ENCODE data around the gene AADACL4.
"Not testable (repeated sequence)": the region's sequence is repeated elsewhere in the genome, so short reads cannot be mapped to it uniquely, and the experiment has no call there.

AADACL4 gene

GRCh38 chr1:12661606-12662219, 17.8 kb downstream of the AADACL4 start:
- no peak for DNase-seq

- no peak for DNase-seq
These were observed 18.7 kb downstream of the AADACL4 start for GRCh38 chr1:12662556-12662955.

GRCh38 chr1:12665511-12665910, 21.6 kb downstream of the AADACL4 start:
- no peak for DNase-seq

GRCh38 chr1:12666141-12666735, 22.4 kb downstream of the AADACL4 start:
- no peak for DNase-seq

- no peak for DNase-seq
These were observed 25.7 kb downstream of the AADACL4 start for GRCh38 chr1:12669529-12670068.

GRCh38 chr1:12674358-12674757, 30.5 kb downstream of the AADACL4 start:
- DNase-seq, result no peak

- DNase-seq, result not testable (repeated sequence)
These were observed 32.2 kb downstream of the AADACL4 start for GRCh38 chr1:12676122-12676521.

- DNase-seq, result no peak
These were observed 33.7 kb downstream of the AADACL4 start for GRCh38 chr1:12677565-12677964.

- DNase-seq, result no peak
These were observed 34.5 kb downstream of the AADACL4 start for GRCh38 chr1:12678350-12678749.

- DNase-seq, result no peak
These were observed 34.9 kb downstream of the AADACL4 start for GRCh38 chr1:12678820-12679219.

GRCh38 chr1:12690156-12690555, 46.3 kb downstream of the AADACL4 start:
- no peak for DNase-seq

- no peak for DNase-seq
These were observed 49.3 kb downstream of the AADACL4 start for GRCh38 chr1:12692967-12693782.

- DNase-seq, result no peak
These were observed 52.8 kb downstream of the AADACL4 start for GRCh38 chr1:12696658-12697057.

GRCh38 chr1:12697397-12697796, 53.5 kb downstream of the AADACL4 start:
- DNase-seq, result no peak

GRCh38 chr1:12703821-12704451, 60.1 kb downstream of the AADACL4 start:
- DNase-seq, result no peak

GRCh38 chr1:12706061-12706460, 62.2 kb downstream of the AADACL4 start:
- no peak for DNase-seq

GRCh38 chr1:12708396-12709090, 64.7 kb downstream of the AADACL4 start:
- no peak for DNase-seq

GRCh38 chr1:12709091-12709491, 65.2 kb downstream of the AADACL4 start:
- DNase-seq, result no peak

GRCh38 chr1:12709696-12710095, 65.8 kb downstream of the AADACL4 start:
- DNase-seq, result no peak

- no peak for DNase-seq
These were observed 67.7 kb downstream of the AADACL4 start for GRCh38 chr1:12711536-12711935.

GRCh38 chr1:12712076-12712475, 68.2 kb downstream of the AADACL4 start:
- no peak for DNase-seq

- DNase-seq, result no peak
These were observed 69.0 kb downstream of the AADACL4 start for GRCh38 chr1:12712929-12713328.

GRCh38 chr1:12713651-12714050, 69.8 kb downstream of the AADACL4 start:
- not testable (repeated sequence) for DNase-seq

Measured in stimulated activated CD4-positive, alpha-beta T cell treated with anti-CD3 and anti-CD28 coated beads, Interleukin-1b, Interleukin-23, amount 100 ng/mL, for 48 hours (primary cell).